NCI-H69 (cell line): ENCODE measurements around the gene WBP2.
"Not testable (repeated sequence)": the region's sequence is repeated elsewhere in the genome, so short reads cannot be mapped to it uniquely, and the experiment has no call there.

ENCODE experiments used
- DNase-seq: peaks from one replicate; lab custom pipeline; 2025; lab: John Stamatoyannopoulos, UW

WBP2 gene

GRCh38 chr17:75813081-75814020 lies 41.8 kb downstream of the WBP2 start:
- DNase-seq = no peak

GRCh38 chr17:75812096-75813013 lies 42.8 kb downstream of the WBP2 start:
- no peak for DNase-seq

DNA sequence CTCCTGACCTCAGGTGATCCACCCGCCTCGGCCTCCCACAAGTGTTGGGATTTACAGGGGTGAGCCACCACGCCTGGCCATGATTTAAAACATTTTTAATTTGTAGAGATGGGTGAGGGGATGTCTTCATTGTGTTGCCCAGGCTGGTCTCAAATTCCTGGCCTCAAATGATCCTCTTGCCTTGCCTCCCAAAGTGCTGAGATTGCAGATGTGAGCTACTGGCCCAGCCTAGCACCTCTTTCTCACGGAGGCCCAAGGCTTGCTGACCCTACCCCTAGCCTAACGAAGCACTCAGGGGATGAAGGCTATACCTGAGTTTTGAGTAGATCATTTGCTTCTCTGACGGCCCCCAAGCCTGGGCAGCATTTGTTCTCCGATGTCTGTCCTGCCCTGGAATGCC lies 44.0 kb downstream of the WBP2 start:
- no peak for DNase-seq

DNA sequence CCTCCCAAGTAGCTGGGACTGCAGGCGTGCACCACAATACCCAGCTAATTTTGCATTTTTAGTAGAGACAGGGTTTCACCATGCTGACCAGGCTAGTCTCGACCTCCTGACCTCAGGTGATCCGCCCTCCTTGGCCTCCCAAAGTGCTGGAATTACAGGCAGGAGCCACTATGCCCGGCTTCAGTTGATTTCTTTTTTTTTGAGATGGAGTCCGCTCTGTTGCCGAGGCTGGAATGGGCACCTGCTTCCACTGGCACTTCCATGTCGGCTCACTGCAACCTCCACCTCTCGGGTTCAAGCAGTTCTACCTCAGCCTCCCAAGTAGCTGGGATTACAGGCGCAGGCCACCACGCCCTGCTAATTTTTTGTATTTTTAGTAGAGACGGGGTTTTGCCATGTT lies 44.4 kb downstream of the WBP2 start:
- DNase-seq = not testable (repeated sequence)

DNA sequence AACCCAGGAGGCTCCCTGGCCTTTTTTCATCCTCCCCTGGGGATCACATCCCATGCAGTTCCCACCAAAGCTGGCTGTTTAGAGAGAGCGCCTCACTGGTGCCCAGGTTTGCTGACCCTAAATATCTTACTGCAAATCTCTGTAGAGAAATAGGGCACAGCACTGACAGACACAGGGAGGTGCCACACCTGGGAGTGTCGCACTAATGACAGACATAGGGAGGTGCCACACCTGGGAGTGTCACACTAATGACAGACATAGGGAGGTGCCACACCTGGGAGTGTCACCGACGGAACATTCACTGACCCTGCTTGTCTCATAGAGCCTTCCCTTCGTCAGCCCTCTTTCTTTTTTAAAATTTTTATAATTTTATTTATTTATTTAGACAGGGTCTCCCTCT lies 44.9 kb downstream of the WBP2 start:
- peak; percentile 22 for DNase-seq

GRCh38 chr17:75809631-75810111 lies 45.5 kb downstream of the WBP2 start:
- DNase-seq = no peak

- peak; percentile 75 for DNase-seq
Observed at GRCh38 chr17:75808905-75809621, 46.1 kb downstream of the WBP2 start.

GRCh38 chr17:75808549-75808904 lies 46.6 kb downstream of the WBP2 start:
- DNase-seq = no peak

- DNase-seq = no peak
Observed at GRCh38 chr17:75807861-75808260, 47.3 kb downstream of the WBP2 start.

- DNase-seq = no peak
Observed at GRCh38 chr17:75806822-75807500, 48.2 kb downstream of the WBP2 start.

- no peak for DNase-seq
Observed at GRCh38 chr17:75803883-75804282, 51.3 kb downstream of the WBP2 start.

- DNase-seq = no peak
Observed at GRCh38 chr17:75799402-75799801, 55.7 kb downstream of the WBP2 start.

DNA sequence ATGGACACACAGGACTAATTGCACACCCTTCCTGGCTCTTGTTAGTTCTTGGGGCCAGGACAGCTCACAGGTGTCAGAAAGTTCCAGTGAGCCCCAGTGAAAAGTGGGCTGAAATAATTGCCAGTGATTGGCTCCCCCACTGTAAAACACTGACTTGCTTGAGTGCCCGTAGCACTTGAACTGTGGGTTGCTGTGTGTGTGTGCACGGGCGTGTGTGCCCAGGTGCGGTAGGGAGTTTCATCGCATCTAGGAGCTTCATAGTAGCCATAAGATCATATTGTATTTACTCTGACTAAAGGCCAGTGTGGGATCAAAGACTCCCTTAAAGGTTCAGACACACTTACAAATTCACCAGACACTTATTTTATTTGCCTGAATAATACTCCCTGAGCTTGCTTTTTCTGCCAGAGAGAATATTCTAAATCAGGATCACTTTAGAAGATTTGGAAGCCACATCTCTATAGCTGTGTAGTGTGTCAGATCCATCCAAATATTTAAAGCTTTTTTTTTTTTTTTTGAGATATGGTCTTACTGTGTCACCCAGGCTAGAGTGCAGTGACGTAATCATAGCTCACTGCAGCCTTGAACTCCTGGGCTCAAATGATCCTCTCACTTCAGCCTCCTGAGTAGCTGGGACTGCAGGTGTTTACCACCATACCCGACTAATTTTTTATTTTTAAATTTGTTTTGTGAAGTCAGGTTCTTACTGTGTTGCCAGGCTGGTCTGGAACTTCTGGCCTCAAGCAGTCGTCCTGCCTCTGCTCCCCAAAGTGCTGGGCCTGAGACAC lies 59.1 kb downstream of the WBP2 start:
- no peak for DNase-seq
